PC-3 (cell line): ENCODE measurements around the gene CPLANE2.

Experiments used
- EZH2 ChIP-seq: fragments of 300-600 bp; sonication (generic); IDR thresholded peaks from one replicate; pipeline ENCODE4 v1.6.1; 2017; ENCODE audit warnings: antibody characterized with exemption, mild to moderate bottlenecking, low read length; ENCODE audit not compliant: unreplicated experiment
- EZH2phosphoT487 ChIP-seq: fragments of 300-600 bp; sonication (generic); IDR thresholded peaks from 2 replicates; pipeline ENCODE4 v1.6.1; 2018; ENCODE audit warnings: mild to moderate bottlenecking, antibody characterized with exemption, low read length, borderline replicate concordance
- TF ChIP-seq, protein P1 (sequence below): fragments of 300-600 bp; sonication (generic); conservative IDR thresholded peaks from 2 replicates; pipeline ENCODE4 v1.5.1; 2017; ENCODE audit warnings: antibody characterized with exemption, low read depth, mild to moderate bottlenecking, low read length

DNA sequence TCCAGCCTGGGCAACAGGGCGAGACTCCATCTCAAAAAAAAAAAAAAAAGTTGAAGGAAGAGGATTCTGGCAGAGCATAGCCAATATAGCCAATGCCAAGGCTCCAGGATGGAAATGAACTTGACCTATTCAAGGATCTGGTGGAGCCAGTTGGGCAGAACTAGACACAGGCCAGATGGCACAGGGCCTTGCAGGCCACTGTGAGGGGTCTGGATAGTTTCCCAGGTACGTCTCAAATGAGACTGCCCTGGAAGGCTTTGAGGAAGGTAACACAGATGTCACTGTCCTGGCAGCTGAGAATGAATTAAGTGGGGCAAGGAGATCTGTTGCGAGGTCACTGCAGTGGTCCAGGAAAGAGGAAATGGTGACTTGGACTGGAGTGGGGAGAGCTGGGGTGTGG is 12.5 kb downstream of the CPLANE2 start:
- TF ChIP-seq EZH2 (no peak), EZH2phosphoT487 (no peak)
- TF ChIP-seq, protein P1, sequence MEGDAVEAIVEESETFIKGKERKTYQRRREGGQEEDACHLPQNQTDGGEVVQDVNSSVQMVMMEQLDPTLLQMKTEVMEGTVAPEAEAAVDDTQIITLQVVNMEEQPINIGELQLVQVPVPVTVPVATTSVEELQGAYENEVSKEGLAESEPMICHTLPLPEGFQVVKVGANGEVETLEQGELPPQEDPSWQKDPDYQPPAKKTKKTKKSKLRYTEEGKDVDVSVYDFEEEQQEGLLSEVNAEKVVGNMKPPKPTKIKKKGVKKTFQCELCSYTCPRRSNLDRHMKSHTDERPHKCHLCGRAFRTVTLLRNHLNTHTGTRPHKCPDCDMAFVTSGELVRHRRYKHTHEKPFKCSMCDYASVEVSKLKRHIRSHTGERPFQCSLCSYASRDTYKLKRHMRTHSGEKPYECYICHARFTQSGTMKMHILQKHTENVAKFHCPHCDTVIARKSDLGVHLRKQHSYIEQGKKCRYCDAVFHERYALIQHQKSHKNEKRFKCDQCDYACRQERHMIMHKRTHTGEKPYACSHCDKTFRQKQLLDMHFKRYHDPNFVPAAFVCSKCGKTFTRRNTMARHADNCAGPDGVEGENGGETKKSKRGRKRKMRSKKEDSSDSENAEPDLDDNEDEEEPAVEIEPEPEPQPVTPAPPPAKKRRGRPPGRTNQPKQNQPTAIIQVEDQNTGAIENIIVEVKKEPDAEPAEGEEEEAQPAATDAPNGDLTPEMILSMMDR, result no peak
